Measurements from ENCODE around the gene BLACAT1. TPM values are rescaled to one million over a fixed set of nuclear protein-coding genes. Genes with fewer than 3 reads are reported as not detected.

BLACAT1 gene
- total and polyA plus RNA-seq, 9 of the 15 experiments (the other 6 are each of a cell fraction or from before 2014, with no cell fraction given), result 0.10 to 5.9 (median 0.73) TPM

- TF ChIP-seq REST (IDR thresholded peaks at IDR 0.05; ENCODE audit: borderline replicate concordance) (peak; percentile 97), REST (CRISPR knock-in tag; IDR thresholded peaks at IDR 0.05; ENCODE audit: low read depth) (peak; percentile 79), ZNF212 (CRISPR knock-in tag; IDR thresholded peaks at IDR 0.05) (no peak), ZNF134 (CRISPR knock-in tag; conservative IDR thresholded peaks at IDR 0.05) (no peak), ZNF12 (CRISPR knock-in tag; IDR thresholded peaks at IDR 0.05) (no peak), FOS (IDR thresholded peaks at IDR 0.05; ENCODE audit: extremely low read depth, insufficient read length) (no peak), BCL6 (CRISPR knock-in tag; IDR thresholded peaks at IDR 0.05) (no peak), KDM5B (IDR thresholded peaks at IDR 0.05; ENCODE audit: insufficient replicate concordance, low read depth, low read length) (no peak), PYGO2 (tag; IDR thresholded peaks at IDR 0.05) (no peak), KHSRP (IDR thresholded peaks at IDR 0.05) (no peak), AFF4 (CRISPR knock-in tag; IDR thresholded peaks at IDR 0.05) (no peak), DIDO1 (tag; IDR thresholded peaks at IDR 0.05; ENCODE audit: low read depth) (no peak), FOXJ2 (tag; IDR thresholded peaks at IDR 0.05) (no peak), ZNF121 (CRISPR knock-in tag; conservative IDR thresholded peaks at IDR 0.05) (no peak), ATF7 (IDR thresholded peaks at IDR 0.05) (0 out of 2 replicates have a peak, but pooled peaks have one; percentile 37), XRCC5 (IDR thresholded peaks at IDR 0.05; ENCODE audit: low read depth, low read length) (0 out of 2 replicates have a peak, but pooled peaks have one; percentile 49), TBL1XR1 (IDR thresholded peaks at IDR 0.05; ENCODE audit: low read length in 2 of 2) (no peak), KLF1 (tag; IDR thresholded peaks at IDR 0.05) (no peak), ZNF696 (CRISPR knock-in tag; conservative IDR thresholded peaks at IDR 0.05) (no peak)
These were observed 32.4 kb upstream of the BLACAT1 start (continued) for GRCh38 chr1:205488074-205488723.
